Measurements from ENCODE around the gene VSTM2B. TPM values are rescaled to one million over a fixed set of nuclear protein-coding genes. Genes with fewer than 3 reads are reported as not detected.

Gene VSTM2B
- total and polyA plus RNA-seq, 2 donors = not detected

- no peak overlapping the region for H3K4me3 ChIP-seq (ENCODE audit: low read depth, low read length)
- H3K4me1 ChIP-seq (ENCODE audit: insufficient read depth) = no peaks in the 10 kb centered on the region
- no peaks in the 10 kb centered on the region for H3K36me3 ChIP-seq (ENCODE audit: insufficient read depth)
- H3K27ac ChIP-seq (ENCODE audit: low read depth) = no peak overlapping the region
- 69% methylated on average over 8 of the region's 8 CpGs for WGBS
- no peak for DNase-seq (ENCODE audit: extremely low spot score)
These were observed 11.1 kb upstream of the VSTM2B start for GRCh38 chr19:29514525-29515232.

GRCh38 chr19:29515233-29515619 is 10.6 kb upstream of the VSTM2B start:
- WGBS = 57% methylated on average over 5 of the region's 5 CpGs
- no peak for DNase-seq (ENCODE audit: extremely low spot score)
- no peaks in the 10 kb centered on the region for H3K36me3 ChIP-seq (ENCODE audit: insufficient read depth)
- H3K4me3 ChIP-seq (ENCODE audit: low read depth, low read length) = no peak overlapping the region
- H3K27ac ChIP-seq (ENCODE audit: low read depth) = no peak overlapping the region
- H3K4me1 ChIP-seq (ENCODE audit: insufficient read depth) = no peaks in the 10 kb centered on the region

DNA sequence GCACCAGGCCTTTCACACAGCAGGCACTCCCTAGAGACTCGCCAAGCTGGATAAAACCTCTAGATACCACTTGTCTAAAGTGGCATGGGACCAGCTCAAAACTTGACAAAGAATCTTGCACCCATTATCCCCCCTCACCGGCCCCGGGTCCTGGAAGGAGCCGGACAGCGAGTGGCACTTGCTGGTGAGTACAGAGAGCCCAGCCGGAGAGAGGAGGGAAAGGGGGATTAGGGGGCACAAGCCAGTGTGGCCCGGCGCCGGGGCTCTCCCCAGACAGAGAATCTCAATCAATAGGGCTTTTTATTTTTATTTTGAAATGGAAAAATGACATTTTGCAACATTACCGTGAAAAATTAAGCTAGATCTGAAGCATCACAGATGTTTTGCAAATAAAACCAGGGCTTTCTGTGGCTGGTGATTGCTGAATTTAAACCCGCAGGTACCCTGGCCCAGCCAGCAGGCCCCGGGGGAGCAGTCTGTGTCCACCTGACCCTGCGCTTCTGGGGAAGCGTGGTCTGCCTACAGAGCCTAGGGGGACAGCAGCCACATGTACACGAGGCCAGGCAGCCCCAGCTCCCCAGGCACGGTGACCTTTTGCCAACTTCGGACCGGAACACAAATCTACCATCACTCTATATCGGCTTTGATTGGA is 10.0 kb upstream of the VSTM2B start:
- WGBS = 69% methylated on average over 19 of the region's 19 CpGs
- no peaks in the 10 kb centered on the region for H3K36me3 ChIP-seq (ENCODE audit: insufficient read depth)
- H3K4me3 ChIP-seq (ENCODE audit: low read depth, low read length) = no peak overlapping the region
- no peak for DNase-seq (ENCODE audit: extremely low spot score)
- H3K4me1 ChIP-seq (ENCODE audit: insufficient read depth) = no peaks in the 10 kb centered on the region
- no peak overlapping the region for H3K27ac ChIP-seq (ENCODE audit: low read depth)

DNA sequence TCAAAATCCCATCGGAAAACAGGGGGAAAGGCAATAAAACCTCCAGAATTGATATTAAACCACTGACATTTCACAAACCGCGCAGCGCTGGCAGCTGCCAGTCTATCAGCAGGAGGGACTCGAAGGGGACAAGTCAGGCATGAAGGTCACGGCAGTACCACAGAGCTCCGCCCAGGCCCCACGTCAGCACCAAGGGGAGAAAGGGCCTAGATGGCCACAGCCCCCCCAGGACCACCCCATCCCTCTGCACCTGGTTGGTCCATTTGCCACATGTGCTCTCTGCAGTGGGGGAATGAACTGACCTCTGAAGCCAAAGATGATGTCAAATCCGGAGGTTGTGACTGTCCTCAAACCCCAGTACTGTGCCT is 9.5 kb upstream of the VSTM2B start:
- no peak for DNase-seq (ENCODE audit: extremely low spot score)
- no peaks in the 10 kb centered on the region for H3K36me3 ChIP-seq (ENCODE audit: insufficient read depth)
- no peak overlapping the region for H3K4me3 ChIP-seq (ENCODE audit: low read depth, low read length)
- no peak overlapping the region for H3K27ac ChIP-seq (ENCODE audit: low read depth)
- no peaks in the 10 kb centered on the region for H3K4me1 ChIP-seq (ENCODE audit: insufficient read depth)
- WGBS = 85% methylated on average over 9 of the region's 9 CpGs

DNA sequence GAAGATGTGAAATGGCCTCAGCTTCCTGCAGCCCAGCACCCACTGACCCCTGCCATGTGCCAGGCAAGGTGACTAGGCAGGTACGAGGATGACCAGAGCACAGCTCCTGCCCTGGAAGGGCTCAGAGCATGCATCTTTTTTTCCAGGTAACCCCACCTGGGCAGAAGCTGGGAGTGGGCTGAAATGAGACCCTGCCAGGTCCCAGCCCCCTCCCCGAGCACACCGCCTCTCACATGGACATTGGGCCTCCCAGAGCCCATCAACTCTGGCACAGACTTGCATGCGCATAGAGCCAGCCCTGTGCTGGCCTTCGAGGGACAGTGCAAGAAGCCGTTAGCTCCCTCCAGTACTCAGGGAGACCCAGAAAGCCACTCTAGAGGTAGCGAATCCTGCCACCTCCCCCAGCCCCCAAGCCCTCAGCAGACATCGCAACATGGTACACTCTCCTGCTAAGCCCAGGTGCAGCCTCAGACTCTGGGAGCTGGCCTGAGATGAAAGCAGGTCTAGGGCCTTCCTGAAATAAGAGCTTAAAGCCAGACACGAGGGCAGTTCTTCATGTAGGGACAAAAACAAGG is 8.9 kb upstream of the VSTM2B start:
- DNase-seq (ENCODE audit: extremely low spot score) = no peak
- WGBS = 69% methylated on average over 9 of the region's 9 CpGs
- no peak overlapping the region for H3K4me3 ChIP-seq (ENCODE audit: low read depth, low read length)

DNA sequence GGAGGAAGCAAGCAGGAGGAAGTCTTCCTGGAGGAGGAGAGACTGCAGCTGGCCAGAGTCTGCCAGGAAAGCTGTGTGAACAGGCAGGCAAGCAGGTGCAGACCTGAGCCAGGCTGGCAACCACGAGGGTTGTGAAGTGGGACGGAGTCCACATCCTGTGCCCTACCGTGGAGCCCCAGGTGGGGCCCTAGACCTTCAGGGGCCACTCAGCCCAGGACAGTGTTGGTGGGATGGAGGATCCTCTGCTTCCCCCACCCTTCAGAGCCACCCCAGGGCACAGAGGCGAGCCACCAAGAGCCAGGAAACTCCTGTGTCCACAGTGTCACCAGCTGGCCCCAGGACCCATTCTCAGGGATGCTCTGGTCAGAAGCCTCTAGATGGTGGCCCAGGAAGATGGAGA is 8.4 kb upstream of the VSTM2B start:
- Histone ChIP-seq H3K4me3 (ENCODE audit: low read depth, low read length) (no peak overlapping the region), H3K27ac (ENCODE audit: low read depth) (no peak overlapping the region), H3K4me1 (ENCODE audit: insufficient read depth) (no peaks in the 10 kb centered on the region), H3K36me3 (ENCODE audit: insufficient read depth) (no peaks in the 10 kb centered on the region)
- no peak for DNase-seq (ENCODE audit: extremely low spot score)
- 79% methylated on average over 4 of the region's 4 CpGs for WGBS

More for the DNA sequence above, 8.9 kb upstream of the VSTM2B start:
- Histone ChIP-seq H3K4me1 (ENCODE audit: insufficient read depth) (no peaks in the 10 kb centered on the region), H3K27ac (ENCODE audit: low read depth) (no peak overlapping the region), H3K36me3 (ENCODE audit: insufficient read depth) (no peaks in the 10 kb centered on the region)

GRCh38 chr19:29517946-29518345 is 7.8 kb upstream of the VSTM2B start:
- 78% methylated on average over 4 of the region's 4 CpGs for WGBS
- no peak for DNase-seq (ENCODE audit: extremely low spot score)
- Histone ChIP-seq H3K36me3 (ENCODE audit: insufficient read depth) (no peaks in the 10 kb centered on the region), H3K27ac (ENCODE audit: low read depth) (no peak overlapping the region), H3K4me1 (ENCODE audit: insufficient read depth) (no peaks in the 10 kb centered on the region), H3K4me3 (ENCODE audit: low read depth, low read length) (no peak overlapping the region)

- no peak overlapping the region for H3K27ac ChIP-seq (ENCODE audit: low read depth)
- no peak for DNase-seq (ENCODE audit: extremely low spot score)
- no peak overlapping the region for H3K4me3 ChIP-seq (ENCODE audit: low read depth, low read length)
- H3K36me3 ChIP-seq (ENCODE audit: insufficient read depth) = no peaks in the 10 kb centered on the region
- H3K4me1 ChIP-seq (ENCODE audit: insufficient read depth) = no peaks in the 10 kb centered on the region
- 62% methylated on average over 5 of the region's 5 CpGs for WGBS
These were observed 6.6 kb upstream of the VSTM2B start for GRCh38 chr19:29519146-29519545.

DNA sequence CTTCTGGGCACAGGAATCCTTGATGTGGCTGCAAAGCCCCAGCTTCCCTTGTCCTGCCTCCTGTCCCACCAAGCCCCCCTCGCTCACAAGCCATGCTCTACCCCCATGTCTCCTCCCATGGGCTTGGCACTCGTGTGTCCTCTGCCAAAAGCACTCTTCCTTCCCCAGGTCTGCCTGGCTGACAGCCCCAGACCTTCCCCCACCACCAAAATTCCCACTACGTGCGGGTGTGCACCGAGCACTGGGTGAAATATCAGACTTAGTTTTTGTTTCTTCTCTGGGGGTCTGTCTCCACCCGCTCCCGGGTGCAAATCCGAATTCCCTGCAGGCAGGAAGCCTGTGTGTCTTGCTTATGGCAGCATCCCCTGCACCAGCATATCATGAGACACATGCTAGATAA is 5.9 kb upstream of the VSTM2B start:
- Histone ChIP-seq H3K36me3 (ENCODE audit: insufficient read depth) (no peaks in the 10 kb centered on the region), H3K4me3 (ENCODE audit: low read depth, low read length) (no peak overlapping the region), H3K27ac (ENCODE audit: low read depth) (no peak overlapping the region), H3K4me1 (ENCODE audit: insufficient read depth) (no peaks in the 10 kb centered on the region)
- 70% methylated on average over 8 of the region's 8 CpGs for WGBS
- DNase-seq (ENCODE audit: extremely low spot score) = no peak

DNA sequence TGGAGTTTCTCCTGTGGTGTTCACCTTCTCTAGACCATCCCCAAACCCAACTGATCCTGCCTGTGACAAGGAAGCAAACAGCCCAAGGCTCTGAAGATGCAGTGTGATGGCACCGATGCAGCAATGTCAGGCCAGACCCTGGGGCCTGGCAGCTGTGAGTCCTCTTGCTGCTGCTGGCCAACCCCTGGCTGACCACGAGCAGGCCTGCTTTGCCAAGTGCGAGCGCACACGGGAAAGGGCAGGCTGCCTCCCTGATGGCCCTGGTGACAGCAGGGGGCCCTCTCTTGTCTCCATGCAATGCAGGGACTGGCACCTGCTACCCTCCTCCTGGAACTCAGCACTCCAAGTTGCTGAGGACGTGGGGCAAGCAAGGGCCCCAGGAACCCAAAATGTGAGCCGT is 5.4 kb upstream of the VSTM2B start:
- DNase-seq (ENCODE audit: extremely low spot score) = no peak
- no peaks in the 10 kb centered on the region for H3K36me3 ChIP-seq (ENCODE audit: insufficient read depth)
- no peaks in the 10 kb centered on the region for H3K4me1 ChIP-seq (ENCODE audit: insufficient read depth)
- WGBS = 44% methylated on average over 7 of the region's 7 CpGs
- H3K4me3 ChIP-seq (ENCODE audit: low read depth, low read length) = no peak overlapping the region
- H3K27ac ChIP-seq (ENCODE audit: low read depth) = no peak overlapping the region

DNA sequence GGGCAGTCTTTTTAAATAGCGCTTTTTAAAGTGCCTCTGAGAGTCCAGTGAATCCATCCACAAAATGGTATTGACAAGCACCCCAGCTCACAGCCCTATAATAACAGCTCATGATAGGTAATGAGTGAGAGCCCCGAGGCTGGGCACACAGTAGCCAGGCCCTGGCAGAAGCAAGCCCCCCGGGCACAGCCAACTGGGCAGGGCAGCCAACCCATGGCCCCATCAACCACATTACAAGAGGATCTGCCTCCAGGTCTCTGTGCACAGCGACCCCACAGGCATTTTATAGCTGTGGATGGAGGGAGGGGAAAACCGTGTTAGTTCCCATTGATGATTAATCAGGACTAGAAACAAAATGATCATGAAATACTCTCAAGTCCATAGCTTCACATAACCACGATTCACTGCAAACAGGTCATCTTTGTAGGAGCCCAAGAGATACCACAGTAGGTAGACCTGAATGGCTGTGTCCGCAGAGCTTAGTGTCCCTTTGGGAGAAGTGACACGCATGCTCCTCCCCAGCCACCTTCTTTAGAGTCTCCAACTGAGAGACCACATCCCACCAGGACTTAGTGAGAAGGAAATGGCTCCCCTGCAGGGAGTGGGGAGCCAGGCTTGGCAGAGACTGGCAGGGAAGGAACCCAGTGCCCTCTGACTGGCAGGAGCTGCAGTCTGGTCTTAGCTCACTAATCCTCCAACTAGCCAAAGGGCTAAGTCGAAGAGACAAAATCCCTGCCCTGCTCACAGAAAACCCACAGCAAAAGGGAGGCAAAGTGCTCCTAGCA is 4.3 kb upstream of the VSTM2B start:
- WGBS = 62% methylated on average over 9 of the region's 9 CpGs
- H3K27ac ChIP-seq (ENCODE audit: low read depth) = no peak overlapping the region
- no peak overlapping the region for H3K4me3 ChIP-seq (ENCODE audit: low read depth, low read length)
- no peak for DNase-seq (ENCODE audit: extremely low spot score)
- no peaks in the 10 kb centered on the region for H3K4me1 ChIP-seq (ENCODE audit: insufficient read depth)
- H3K36me3 ChIP-seq (ENCODE audit: insufficient read depth) = no peaks in the 10 kb centered on the region

- Histone ChIP-seq H3K4me3 (ENCODE audit: low read depth, low read length) (no peak overlapping the region), H3K4me1 (ENCODE audit: insufficient read depth) (no peaks in the 10 kb centered on the region), H3K27ac (ENCODE audit: low read depth) (no peak overlapping the region), H3K36me3 (ENCODE audit: insufficient read depth) (no peaks in the 10 kb centered on the region)
- DNase-seq (ENCODE audit: extremely low spot score) = no peak
- 85% methylated on average over 2 of the region's 2 CpGs for WGBS
These were observed 2.2 kb upstream of the VSTM2B start for GRCh38 chr19:29523568-29523967.

GRCh38 chr19:29524201-29524911 is 1.4 kb upstream of the VSTM2B start:
- H3K27ac ChIP-seq (ENCODE audit: low read depth) = no peak overlapping the region
- no peak for DNase-seq (ENCODE audit: extremely low spot score)
- 3% methylated on average over 14 of the region's 14 CpGs for WGBS
- no peaks in the 10 kb centered on the region for H3K36me3 ChIP-seq (ENCODE audit: insufficient read depth)
- H3K4me1 ChIP-seq (ENCODE audit: insufficient read depth) = no peaks in the 10 kb centered on the region
- no peak overlapping the region for H3K4me3 ChIP-seq (ENCODE audit: low read depth, low read length)

All from urinary bladder (tissue), 4 donors.